ENCODE data around the gene PARVB.

The PARVB gene

GRCh38 chr22:44028091-44028490 is 4.0 kb downstream of the PARVB start:
- DNase-seq (ENCODE audit: low spot score), result no peak

- DNase-seq (ENCODE audit: low spot score), result no peak
Measured at GRCh38 chr22:44029069-44029468, 5.0 kb downstream of the PARVB start.

- DNase-seq (ENCODE audit: low spot score), result no peak
Measured at GRCh38 chr22:44030051-44030701, 6.1 kb downstream of the PARVB start.

GRCh38 chr22:44030702-44031082 is 6.6 kb downstream of the PARVB start:
- DNase-seq (ENCODE audit: low spot score), result no peak

- DNase-seq (ENCODE audit: low spot score), result no peak
Measured at GRCh38 chr22:44031158-44031952, 7.3 kb downstream of the PARVB start.

- DNase-seq (ENCODE audit: low spot score), result no peak
Measured at GRCh38 chr22:44032126-44032730, 8.1 kb downstream of the PARVB start.

GRCh38 chr22:44033287-44033686 is 9.2 kb downstream of the PARVB start:
- no peak for DNase-seq (ENCODE audit: low spot score)

GRCh38 chr22:44033694-44034093 is 9.6 kb downstream of the PARVB start:
- DNase-seq (ENCODE audit: low spot score), result no peak

- no peak for DNase-seq (ENCODE audit: low spot score)
Measured at GRCh38 chr22:44037519-44038375, 13.6 kb downstream of the PARVB start.

GRCh38 chr22:44039566-44040171 is 15.6 kb downstream of the PARVB start:
- no peak for DNase-seq (ENCODE audit: low spot score)

GRCh38 chr22:44042249-44043218 is 18.4 kb downstream of the PARVB start:
- no peak for DNase-seq (ENCODE audit: low spot score)

GRCh38 chr22:44045145-44045544 is 21.0 kb downstream of the PARVB start:
- DNase-seq (ENCODE audit: low spot score), result no peak

GRCh38 chr22:44046485-44047141 is 22.5 kb downstream of the PARVB start:
- no peak for DNase-seq (ENCODE audit: low spot score)

- no peak for DNase-seq (ENCODE audit: low spot score)
Measured at GRCh38 chr22:44047891-44048301, 23.8 kb downstream of the PARVB start.

- DNase-seq (ENCODE audit: low spot score), result no peak
Measured at GRCh38 chr22:44049486-44050231, 25.6 kb downstream of the PARVB start.

- no peak for DNase-seq (ENCODE audit: low spot score)
Measured at GRCh38 chr22:44050766-44051355, 26.8 kb downstream of the PARVB start.

GRCh38 chr22:44051358-44051757 is 27.3 kb downstream of the PARVB start:
- no peak for DNase-seq (ENCODE audit: low spot score)

- no peak for DNase-seq (ENCODE audit: low spot score)
Measured at GRCh38 chr22:44051961-44052360, 27.9 kb downstream of the PARVB start.

GRCh38 chr22:44055805-44056204 is 31.7 kb downstream of the PARVB start:
- no peak for DNase-seq (ENCODE audit: low spot score)

Measured in HuH-7 (cell line).